Left colon (tissue), 2 donors: Measurements from ENCODE around the gene TEX44. TPM values are rescaled to one million over a fixed set of nuclear protein-coding genes. Genes with fewer than 3 reads are reported as not detected.
"Not testable (repeated sequence)": the region's sequence is repeated elsewhere in the genome, so short reads cannot be mapped to it uniquely, and the experiment has no call there.

Experiments used
- ATAC-seq: fragments of 200-7000 bp; cut with Tn5 transposase; one replicate; pipeline ENCODE4 v1.9.1; 2020; ENCODE audit warnings: mild to moderate bottlenecking, moderate library complexity
- DNase-seq, 2 donors: peaks; one replicate each; pipeline ENCODE4 v3.0.0-alpha.2; 2020
- intact Hi-C, 2 donors: fragments of 100-400 bp; cut with DNase I in 1 of 2; cut with micrococcal nuclease in 1 of 2; formaldehyde crosslinking; loops; one replicate each; pipeline versions ENCODE4 v1.11.2 to v1.14.0; 2022; cut with DNase I, micrococcal nuclease
- long read RNA-seq: library from polyadenylated mRNA; unstranded; transcript quantifications from one replicate; pipeline ENCODE4 v2.0.0, GENCODE V29; 2021
- total RNA-seq, 2 donors: library from RNA; stranded (reverse); fragmentation: NEBNext Ultra II Directional; extraction: Animal tissue kit (Norgen Biotek cat#: 25700); gene quantifications; one replicate each; pipeline ENCODE4 v1.2.1, GENCODE V29; 2021
- donor health status: DM: no; HTN: no; CAD: no.
- donor health status: DM: yes; HTN: yes; CAD: no.

Gene TEX44
- not detected for total RNA-seq
- long read RNA-seq: 0 reads

DNA sequence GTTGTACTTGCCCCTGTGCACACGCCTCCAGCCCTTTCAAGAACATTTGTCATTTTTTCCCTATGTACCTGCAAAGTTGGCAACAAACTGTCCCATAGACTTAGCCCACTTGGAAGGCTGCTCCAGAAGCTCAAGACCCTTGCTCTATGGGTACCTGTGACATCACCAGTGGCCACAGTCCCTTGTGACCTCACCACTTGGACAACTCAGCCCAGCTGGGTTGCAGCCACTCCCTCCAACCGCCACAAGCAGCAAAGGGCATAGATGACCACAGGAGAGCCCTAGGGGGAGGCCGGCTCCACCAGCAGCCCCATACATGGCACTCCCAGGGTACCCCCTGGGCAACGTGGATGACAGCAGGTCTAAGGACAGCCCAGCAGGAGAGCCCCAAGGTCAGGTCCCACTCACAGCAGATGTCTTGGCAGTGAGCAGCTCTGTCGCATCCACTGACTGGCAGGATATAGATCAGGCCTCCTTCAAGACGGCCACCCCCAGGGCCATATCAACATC lies at the start of gene TEX44:
Gene TEX44, plus strand, starts transcription at position 229 of the 510 bp plus-strand sequence. Its CDS starts 88 bp downstream, at position 317.
- ATAC-seq: no peak
- intact Hi-C loops: loop anchor here in 1 of 2 donors (10.0 kb wide), 1 partner anchor 58 kb away; the partner anchor contains the start of gene NMUR1
- no peak for DNase-seq

GRCh38 chr2:231545105-231545902 lies 47.4 kb upstream of the TEX44 start:
- DNase-seq: peak; percentile 38 to 51
- peak; percentile 62 for ATAC-seq
- intact Hi-C loops: no loop called here

DNA sequence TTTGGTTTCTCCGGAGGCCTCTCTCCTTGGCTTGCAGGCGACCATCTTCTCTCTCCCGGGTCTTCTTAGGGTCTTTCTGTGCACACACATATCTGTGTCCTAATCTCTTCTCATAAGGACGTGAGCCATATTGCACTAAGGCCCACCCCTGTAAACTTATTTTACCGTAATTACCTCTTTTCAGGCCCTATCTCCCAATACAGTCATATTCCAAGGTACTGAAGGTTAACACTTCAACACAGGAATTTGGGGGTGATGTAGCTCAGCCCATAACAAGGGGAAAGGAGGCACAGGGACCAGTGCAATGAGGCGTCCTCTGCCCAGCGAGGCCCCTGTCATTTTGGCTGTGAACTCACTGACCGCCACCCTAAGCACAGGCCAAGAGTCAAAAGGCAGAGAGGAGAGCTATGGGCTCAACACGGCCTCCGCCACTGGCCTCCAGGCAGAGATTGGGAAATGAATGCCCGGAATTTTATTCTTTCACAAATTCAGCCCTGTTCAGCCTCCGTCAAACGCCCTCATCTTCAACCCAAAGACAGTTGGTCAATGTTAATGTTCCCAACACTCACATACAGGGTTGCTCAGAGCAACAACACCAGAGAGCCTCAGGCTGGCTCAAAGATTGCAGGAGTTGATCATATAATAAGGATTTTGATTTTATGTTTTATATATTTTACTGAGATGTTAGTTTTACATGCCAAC lies 46.5 kb upstream of the TEX44 start:
- no peak for DNase-seq
- ATAC-seq: no peak
- intact Hi-C loops: no loop called here

DNA sequence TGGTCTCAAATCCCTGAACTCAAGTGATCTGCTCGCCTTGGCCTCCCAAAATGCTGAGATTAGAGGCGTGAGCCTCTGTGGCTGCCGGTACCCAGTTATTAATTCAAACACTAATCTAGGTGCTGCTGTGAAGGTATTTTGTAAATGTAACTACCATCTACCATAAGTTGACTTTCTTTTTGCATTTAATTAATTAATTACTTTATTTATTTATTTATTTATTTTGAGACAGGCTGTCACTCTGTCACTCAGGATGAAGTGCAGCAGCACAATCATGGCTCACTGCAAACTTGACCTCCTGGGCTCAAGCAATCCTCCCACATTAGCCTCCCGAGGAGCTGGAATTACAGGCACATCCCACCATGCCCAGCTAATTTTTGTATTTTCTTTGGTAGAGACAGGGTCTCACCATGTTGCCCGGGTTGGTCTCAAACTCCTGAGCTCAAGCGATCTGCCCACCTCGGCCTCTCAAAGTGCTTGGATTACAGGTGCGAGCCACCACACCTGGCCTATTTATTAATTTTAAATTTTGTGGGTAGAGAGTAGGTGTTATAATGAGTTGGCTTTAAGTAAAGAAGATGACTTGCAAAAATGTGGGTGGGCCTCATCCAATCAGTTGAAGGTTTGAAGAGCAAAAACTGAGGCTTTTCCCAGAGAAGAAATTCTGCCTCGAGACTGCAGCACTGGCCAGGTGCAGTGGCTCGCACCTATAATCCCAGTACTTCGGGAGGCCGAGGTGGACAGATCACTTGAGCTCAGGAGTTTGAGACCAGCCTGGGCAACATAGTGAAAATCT lies 45.2 kb upstream of the TEX44 start:
- intact Hi-C loops: no loop called here
- ATAC-seq: no peak
- DNase-seq: no peak

DNA sequence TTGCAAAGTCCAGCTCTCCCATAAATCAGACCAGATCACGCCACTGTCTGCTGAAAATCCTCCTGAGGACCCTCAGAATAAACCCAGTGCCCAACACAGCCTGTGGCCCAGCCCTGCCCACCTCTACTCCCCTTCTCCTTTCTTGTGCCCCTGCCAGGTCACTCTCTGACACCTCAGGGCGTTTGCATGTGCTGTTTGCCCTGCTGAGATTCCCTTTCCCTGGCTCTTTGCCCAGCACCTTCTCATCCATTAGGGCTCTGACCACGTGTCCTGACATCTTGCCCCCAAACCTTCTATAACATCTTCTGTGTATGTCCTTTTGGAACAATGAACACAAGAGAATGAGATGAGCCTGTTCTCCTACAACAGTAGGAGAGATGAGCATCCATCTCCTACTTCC lies 43.9 kb upstream of the TEX44 start:
- no peak for DNase-seq

GRCh38 chr2:231549446-231550239 lies 43.0 kb upstream of the TEX44 start:
- ATAC-seq (no peak), DNase-seq (no peak)
- intact Hi-C loops: no loop called here

More for the DNA sequence above, 43.9 kb upstream of the TEX44 start:
- intact Hi-C loops: no loop called here
- no peak for ATAC-seq

DNA sequence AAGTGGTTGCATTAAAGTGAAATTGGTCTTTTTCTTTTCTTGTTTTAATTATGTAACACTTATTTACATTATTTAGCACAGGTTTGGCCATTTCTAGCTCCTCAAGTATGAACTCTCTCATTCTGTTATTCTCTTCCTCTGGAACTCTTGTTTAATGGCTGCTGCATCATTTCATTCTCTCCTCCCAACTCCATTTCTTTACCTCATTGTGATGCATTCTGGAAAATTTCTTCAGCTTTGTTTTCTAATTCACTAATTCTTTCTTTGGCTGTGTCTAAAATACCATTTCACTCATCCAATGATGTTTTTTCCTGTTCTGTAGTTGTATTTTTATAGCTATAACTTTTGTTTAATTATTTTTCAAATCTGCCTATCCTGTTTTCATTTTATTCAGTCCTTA lies 39.9 kb upstream of the TEX44 start:
- DNase-seq (no peak), ATAC-seq (no peak)
- intact Hi-C loops: no loop called here

GRCh38 chr2:231554327-231554726 lies 38.3 kb upstream of the TEX44 start:
- ATAC-seq (no peak), DNase-seq (no peak)
- intact Hi-C loops: no loop called here

DNA sequence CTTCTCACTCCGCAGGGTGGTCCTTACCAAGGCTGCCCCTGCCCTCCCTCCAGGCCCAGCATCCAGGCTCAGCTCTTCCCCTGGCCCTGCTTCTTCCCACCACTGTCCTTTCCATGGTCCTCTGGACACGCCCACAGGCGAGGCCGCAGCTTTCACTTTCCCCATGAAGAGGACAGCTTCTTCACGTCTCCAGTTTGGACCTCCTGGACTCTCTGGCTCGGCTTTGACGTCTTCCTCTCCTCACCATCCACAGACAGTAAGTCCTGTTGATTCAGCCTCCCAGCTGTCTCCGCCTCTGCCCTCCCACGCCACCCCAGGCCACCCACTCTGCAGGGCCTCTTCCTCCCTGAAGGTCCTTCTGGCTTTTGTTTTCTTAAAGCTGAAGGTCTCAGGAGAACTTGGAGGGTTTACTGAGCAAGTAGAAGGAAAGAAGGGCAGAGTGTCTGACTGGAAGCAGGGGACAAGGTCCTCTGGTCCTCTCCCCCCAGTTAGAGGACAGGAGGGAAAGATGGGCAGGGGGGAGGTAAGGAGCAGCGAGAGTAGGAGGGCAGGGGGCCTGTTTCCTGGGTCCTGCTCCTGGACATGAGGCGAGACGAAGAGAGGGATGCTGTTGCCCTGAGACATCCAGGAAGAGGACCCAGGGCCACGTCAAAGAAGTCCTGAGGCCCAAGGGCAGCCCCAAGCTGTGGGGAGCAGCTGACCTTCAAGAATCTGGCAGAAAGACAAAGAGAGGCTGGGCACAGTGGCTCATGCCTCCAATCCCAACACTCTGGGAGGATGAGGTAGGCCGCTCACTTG lies 37.7 kb upstream of the TEX44 start:
- DNase-seq: peak; percentile 62 to 67
- intact Hi-C loops: loop anchor here in 1 of 2 donors (5.0 kb wide), 1 partner anchor 38 kb away; no protein-coding TSS in a partner anchor
- peak; percentile 60 for ATAC-seq

DNA sequence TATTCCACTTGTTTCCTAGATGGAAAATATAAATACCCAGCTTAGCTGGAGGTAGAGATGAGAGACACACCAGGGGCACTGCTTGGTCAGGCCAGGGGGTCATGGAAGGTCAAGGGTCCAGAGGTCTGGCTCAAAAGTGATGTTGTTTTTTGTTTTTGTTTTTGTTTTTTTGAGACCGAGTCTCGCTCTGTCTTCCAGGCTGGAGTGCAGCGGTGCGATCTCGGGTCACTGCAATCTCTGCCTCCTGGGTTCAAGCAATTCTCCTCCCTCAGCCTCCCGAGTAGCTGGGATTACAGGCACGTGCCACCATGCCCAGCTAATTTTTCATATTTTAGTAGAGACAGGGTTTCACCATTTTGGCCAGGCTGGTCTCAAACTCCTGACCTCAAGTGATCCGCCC lies 36.2 kb upstream of the TEX44 start:
- not testable (repeated sequence) for ATAC-seq, DNase-seq
- intact Hi-C loops: loop anchor here in 1 of 2 donors (5.0 kb wide), 1 partner anchor 39 kb away; no protein-coding TSS in a partner anchor

DNA sequence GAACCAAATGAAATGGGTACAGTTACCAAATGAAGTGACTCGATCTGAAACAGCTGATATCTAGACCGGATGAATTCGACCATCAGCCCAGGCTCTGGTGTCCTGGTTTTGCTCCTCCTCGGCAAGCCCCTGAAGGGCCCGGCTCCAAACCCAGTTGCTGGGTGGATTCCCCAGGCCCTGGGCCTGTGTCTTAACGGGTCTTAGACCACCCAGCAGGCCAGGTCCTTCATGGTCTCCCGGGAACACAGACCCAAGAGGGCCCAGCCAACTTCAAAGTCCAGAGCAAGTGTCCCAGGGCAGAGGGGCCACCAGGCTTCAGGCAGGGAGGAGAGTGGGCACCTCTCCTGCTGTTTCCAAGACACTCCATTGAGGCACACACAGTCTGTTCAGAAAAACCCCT lies 35.7 kb upstream of the TEX44 start:
- DNase-seq: no peak
- intact Hi-C loops: loop anchor here in 1 of 2 donors (5.0 kb wide), 1 partner anchor 40 kb away; no protein-coding TSS in a partner anchor
- ATAC-seq: no peak

- peak; percentile 54 to 66 for DNase-seq
- ATAC-seq: peak; percentile 88
- intact Hi-C loops: loop anchor here in 1 of 2 donors (5.0 kb wide), 1 partner anchor 40 kb away; no protein-coding TSS in a partner anchor
Measured at GRCh38 chr2:231557571-231558217, 35.0 kb upstream of the TEX44 start.

- intact Hi-C loops: no loop called here
- peak; percentile 78 for ATAC-seq
Measured at GRCh38 chr2:231563378-231563961, 29.2 kb upstream of the TEX44 start.

GRCh38 chr2:231565887-231566594 lies 26.6 kb upstream of the TEX44 start:
- intact Hi-C loops: no loop called here
- no peak for ATAC-seq
- DNase-seq: no peak

More at GRCh38 chr2:231563378-231563961, 29.2 kb upstream of the TEX44 start:
- DNase-seq: peak; percentile 32 to 37

GRCh38 chr2:231567159-231567558 lies 25.5 kb upstream of the TEX44 start:
- intact Hi-C loops: no loop called here
- ATAC-seq: no peak
- no peak for DNase-seq
